Panc1 (cell line): Measurements from ENCODE around the gene SPTLC2.

Source experiments
- POLR2AphosphoS5 ChIP-seq: IDR thresholded peaks from 2 replicates; pipeline ENCODE4 v1.6.1; 2012; ENCODE audit warnings: mild to moderate bottlenecking, low read depth, low read length, moderate library complexity
- SIN3A ChIP-seq: IDR thresholded peaks from 2 replicates; pipeline ENCODE4 v1.6.1; 2012; ENCODE audit warnings: low read depth, mild to moderate bottlenecking, low read length, moderate library complexity, borderline replicate concordance; ENCODE audit not compliant: insufficient read depth
- TCF7L2 ChIP-seq: IDR thresholded peaks from 2 replicates; pipeline ENCODE4 v1.6.1; 2011; ENCODE audit warnings: mild to moderate bottlenecking, low read depth, low read length, inconsistent platforms
- TF ChIP-seq, protein P1 (sequence below): fragments of 450-650 bp; IDR thresholded peaks from 2 replicates; pipeline ENCODE4 v1.5.1; 2017; ENCODE audit warnings: mild to moderate bottlenecking
- TF ChIP-seq, protein P2 (sequence below), 2 experiments: IDR thresholded peaks; 2 replicates each; pipeline ENCODE4 v1.6.1; 2011 to 2012; ENCODE audit warnings: low read depth in 2 of 2, control low read depth in 1 of 2, low read length in 1 of 2, mild to moderate bottlenecking in 1 of 2, moderate library complexity in 1 of 2; ENCODE audit not compliant: insufficient read depth in 1 of 2

DNA sequence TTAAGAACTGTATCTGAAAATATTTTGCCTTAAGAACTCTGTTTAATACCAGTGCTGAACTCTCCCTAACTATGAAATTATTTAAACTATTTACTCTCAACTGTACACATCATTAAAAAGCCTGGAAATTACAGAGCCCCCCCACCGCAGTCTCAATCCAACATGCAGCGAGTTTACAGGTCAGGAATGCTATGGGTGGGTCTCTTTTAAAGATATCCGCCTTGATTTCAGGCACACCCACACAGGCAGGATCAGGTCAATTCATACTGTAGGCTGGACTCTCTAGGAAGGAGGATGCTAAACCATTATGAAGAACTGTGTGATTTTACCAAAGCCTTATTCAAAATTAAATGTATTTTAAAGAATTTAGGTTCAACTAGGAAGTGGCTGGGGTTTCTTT, 16.5 kb downstream of the SPTLC2 start:
- TF ChIP-seq, protein P1, sequence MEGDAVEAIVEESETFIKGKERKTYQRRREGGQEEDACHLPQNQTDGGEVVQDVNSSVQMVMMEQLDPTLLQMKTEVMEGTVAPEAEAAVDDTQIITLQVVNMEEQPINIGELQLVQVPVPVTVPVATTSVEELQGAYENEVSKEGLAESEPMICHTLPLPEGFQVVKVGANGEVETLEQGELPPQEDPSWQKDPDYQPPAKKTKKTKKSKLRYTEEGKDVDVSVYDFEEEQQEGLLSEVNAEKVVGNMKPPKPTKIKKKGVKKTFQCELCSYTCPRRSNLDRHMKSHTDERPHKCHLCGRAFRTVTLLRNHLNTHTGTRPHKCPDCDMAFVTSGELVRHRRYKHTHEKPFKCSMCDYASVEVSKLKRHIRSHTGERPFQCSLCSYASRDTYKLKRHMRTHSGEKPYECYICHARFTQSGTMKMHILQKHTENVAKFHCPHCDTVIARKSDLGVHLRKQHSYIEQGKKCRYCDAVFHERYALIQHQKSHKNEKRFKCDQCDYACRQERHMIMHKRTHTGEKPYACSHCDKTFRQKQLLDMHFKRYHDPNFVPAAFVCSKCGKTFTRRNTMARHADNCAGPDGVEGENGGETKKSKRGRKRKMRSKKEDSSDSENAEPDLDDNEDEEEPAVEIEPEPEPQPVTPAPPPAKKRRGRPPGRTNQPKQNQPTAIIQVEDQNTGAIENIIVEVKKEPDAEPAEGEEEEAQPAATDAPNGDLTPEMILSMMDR: no peak
- TF ChIP-seq SIN3A (no peak), POLR2AphosphoS5 (no peak), TCF7L2 (no peak)
- TF ChIP-seq, protein P2, sequence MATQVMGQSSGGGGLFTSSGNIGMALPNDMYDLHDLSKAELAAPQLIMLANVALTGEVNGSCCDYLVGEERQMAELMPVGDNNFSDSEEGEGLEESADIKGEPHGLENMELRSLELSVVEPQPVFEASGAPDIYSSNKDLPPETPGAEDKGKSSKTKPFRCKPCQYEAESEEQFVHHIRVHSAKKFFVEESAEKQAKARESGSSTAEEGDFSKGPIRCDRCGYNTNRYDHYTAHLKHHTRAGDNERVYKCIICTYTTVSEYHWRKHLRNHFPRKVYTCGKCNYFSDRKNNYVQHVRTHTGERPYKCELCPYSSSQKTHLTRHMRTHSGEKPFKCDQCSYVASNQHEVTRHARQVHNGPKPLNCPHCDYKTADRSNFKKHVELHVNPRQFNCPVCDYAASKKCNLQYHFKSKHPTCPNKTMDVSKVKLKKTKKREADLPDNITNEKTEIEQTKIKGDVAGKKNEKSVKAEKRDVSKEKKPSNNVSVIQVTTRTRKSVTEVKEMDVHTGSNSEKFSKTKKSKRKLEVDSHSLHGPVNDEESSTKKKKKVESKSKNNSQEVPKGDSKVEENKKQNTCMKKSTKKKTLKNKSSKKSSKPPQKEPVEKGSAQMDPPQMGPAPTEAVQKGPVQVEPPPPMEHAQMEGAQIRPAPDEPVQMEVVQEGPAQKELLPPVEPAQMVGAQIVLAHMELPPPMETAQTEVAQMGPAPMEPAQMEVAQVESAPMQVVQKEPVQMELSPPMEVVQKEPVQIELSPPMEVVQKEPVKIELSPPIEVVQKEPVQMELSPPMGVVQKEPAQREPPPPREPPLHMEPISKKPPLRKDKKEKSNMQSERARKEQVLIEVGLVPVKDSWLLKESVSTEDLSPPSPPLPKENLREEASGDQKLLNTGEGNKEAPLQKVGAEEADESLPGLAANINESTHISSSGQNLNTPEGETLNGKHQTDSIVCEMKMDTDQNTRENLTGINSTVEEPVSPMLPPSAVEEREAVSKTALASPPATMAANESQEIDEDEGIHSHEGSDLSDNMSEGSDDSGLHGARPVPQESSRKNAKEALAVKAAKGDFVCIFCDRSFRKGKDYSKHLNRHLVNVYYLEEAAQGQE (IDR thresholded peaks at IDR 0.05; ENCODE audit: insufficient read depth in 1 of 2, low read depth in 2 of 2, low read length in 1 of 2): no peak
